PFSK-1 (cell line): Measurements from ENCODE around the gene MOGAT3.

Source experiments
- FOXP2 ChIP-seq: optimal IDR thresholded peaks from 2 replicates; pipeline ENCODE3; 2011; ENCODE audit warnings: borderline replicate concordance, control low read depth, inconsistent platforms; ENCODE audit not compliant: insufficient read depth; ENCODE audit errors: extremely low read length, extremely low read depth
- POLR2AphosphoS5 ChIP-seq: IDR thresholded peaks from 2 replicates; pipeline ENCODE4 v1.6.1; 2012; ENCODE audit warnings: low read depth, mild to moderate bottlenecking, control low read depth, low read length, moderate library complexity
- SIN3A ChIP-seq: IDR thresholded peaks from 2 replicates; pipeline ENCODE4 v1.6.1; 2012; ENCODE audit warnings: mild to moderate bottlenecking, low read length, moderate library complexity, borderline replicate concordance; ENCODE audit not compliant: insufficient read depth
- TAF1 ChIP-seq: IDR thresholded peaks from 2 replicates; pipeline ENCODE4 v1.6.1; 2012; ENCODE audit warnings: low read length, control low read depth, borderline replicate concordance; ENCODE audit not compliant: insufficient read depth
- TF ChIP-seq, protein P1 (sequence below), 2 experiments: IDR thresholded peaks; 2 replicates each; pipeline versions ENCODE4 v1.6.1 to v1.8.0; 2011 to 2012; ENCODE audit warnings: low read depth in 2 of 2, low read length in 2 of 2, control low read depth in 1 of 2, inconsistent platforms in 1 of 2, mild to moderate bottlenecking in 1 of 2, moderate library complexity in 1 of 2; ENCODE audit not compliant: insufficient read depth in 1 of 2

GRCh38 chr7:101238226-101239182, 37.7 kb upstream of the MOGAT3 start:
- TF ChIP-seq, protein P1, sequence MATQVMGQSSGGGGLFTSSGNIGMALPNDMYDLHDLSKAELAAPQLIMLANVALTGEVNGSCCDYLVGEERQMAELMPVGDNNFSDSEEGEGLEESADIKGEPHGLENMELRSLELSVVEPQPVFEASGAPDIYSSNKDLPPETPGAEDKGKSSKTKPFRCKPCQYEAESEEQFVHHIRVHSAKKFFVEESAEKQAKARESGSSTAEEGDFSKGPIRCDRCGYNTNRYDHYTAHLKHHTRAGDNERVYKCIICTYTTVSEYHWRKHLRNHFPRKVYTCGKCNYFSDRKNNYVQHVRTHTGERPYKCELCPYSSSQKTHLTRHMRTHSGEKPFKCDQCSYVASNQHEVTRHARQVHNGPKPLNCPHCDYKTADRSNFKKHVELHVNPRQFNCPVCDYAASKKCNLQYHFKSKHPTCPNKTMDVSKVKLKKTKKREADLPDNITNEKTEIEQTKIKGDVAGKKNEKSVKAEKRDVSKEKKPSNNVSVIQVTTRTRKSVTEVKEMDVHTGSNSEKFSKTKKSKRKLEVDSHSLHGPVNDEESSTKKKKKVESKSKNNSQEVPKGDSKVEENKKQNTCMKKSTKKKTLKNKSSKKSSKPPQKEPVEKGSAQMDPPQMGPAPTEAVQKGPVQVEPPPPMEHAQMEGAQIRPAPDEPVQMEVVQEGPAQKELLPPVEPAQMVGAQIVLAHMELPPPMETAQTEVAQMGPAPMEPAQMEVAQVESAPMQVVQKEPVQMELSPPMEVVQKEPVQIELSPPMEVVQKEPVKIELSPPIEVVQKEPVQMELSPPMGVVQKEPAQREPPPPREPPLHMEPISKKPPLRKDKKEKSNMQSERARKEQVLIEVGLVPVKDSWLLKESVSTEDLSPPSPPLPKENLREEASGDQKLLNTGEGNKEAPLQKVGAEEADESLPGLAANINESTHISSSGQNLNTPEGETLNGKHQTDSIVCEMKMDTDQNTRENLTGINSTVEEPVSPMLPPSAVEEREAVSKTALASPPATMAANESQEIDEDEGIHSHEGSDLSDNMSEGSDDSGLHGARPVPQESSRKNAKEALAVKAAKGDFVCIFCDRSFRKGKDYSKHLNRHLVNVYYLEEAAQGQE (IDR thresholded peaks at IDR 0.05; ENCODE audit: insufficient read depth in 1 of 2, low read depth in 2 of 2, low read length in 2 of 2), result no peak
- TF ChIP-seq POLR2AphosphoS5 (no peak), SIN3A (no peak), FOXP2 (no peak), TAF1 (no peak)
